ENCODE results near the gene NAA10.

DNA sequence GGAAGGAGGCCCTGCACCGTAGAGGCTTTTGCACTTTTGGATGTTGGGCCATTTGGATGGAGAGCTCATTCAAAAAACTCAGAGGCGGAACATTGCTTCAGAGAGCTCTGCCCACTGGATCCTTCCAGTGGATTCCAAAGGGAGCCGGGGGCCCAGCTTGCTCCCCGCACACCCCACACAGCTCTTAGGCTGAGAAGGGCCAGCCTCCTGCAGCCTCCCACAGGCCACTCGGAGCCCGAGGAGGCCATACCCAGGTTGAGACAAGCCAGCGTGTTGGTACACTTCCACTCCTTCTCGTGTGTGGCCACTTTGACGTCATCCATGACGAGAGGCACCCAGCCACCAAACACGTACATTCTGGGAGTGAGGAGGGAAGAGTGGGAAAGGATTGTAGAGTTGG is 26.5 kb upstream of the NAA10 start:
- TF ChIP-seq POLR2A (IDR thresholded peaks at IDR 0.05): no peak
- TF ChIP-seq, protein P1, sequence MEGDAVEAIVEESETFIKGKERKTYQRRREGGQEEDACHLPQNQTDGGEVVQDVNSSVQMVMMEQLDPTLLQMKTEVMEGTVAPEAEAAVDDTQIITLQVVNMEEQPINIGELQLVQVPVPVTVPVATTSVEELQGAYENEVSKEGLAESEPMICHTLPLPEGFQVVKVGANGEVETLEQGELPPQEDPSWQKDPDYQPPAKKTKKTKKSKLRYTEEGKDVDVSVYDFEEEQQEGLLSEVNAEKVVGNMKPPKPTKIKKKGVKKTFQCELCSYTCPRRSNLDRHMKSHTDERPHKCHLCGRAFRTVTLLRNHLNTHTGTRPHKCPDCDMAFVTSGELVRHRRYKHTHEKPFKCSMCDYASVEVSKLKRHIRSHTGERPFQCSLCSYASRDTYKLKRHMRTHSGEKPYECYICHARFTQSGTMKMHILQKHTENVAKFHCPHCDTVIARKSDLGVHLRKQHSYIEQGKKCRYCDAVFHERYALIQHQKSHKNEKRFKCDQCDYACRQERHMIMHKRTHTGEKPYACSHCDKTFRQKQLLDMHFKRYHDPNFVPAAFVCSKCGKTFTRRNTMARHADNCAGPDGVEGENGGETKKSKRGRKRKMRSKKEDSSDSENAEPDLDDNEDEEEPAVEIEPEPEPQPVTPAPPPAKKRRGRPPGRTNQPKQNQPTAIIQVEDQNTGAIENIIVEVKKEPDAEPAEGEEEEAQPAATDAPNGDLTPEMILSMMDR (IDR thresholded peaks at IDR 0.05 in 8 of 11, conservative IDR thresholded peaks at IDR 0.05 in 3 of 11): no peak

Measured in spleen (tissue), 7 donors.